ENCODE results near the gene TMEM178B. TPM values are rescaled to one million over a fixed set of nuclear protein-coding genes. Genes with fewer than 3 reads are reported as not detected.

TMEM178B gene
- total RNA-seq, 1 donor from 2014 or later: 49.8 TPM

DNA sequence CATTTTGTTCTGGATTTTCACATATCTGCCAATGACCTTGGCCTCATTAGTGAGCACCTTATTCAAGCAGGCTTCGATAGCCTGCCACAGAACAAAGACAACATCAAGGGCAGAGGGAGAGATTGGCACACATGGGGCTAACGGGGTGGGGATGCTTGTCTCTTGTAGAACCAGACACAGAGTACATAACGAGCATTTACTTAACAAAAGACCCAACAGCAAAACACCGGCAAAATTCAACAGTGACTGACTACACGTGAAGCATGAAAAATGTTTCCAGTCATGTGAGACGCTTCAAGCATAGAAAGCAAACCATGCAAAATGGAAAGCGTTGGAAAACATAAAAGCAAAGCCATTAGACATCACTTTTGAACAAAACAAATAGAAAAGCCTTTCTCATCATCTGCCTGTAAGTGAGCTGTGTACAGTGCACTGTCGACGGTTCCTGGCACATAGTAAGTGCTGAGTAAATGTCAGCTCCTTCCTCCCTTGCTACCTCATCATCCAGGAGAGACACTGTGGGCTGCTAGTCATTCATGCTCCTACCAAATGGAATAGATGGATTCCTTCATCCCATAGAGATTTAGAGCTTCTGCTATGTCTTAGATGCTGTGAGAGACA, 342.9 kb downstream of the TMEM178B start:
- Mint-ChIP-seq H3K36me3 (ENCODE audit: unreplicated experiment) (no peaks in the 10 kb centered on the region), H3K27ac (ENCODE audit: unreplicated experiment) (no peak overlapping the region), H3K4me3 (ENCODE audit: unreplicated experiment) (no peak overlapping the region), H3K4me1 (ENCODE audit: low read depth, unreplicated experiment) (no peaks in the 10 kb centered on the region), H3K27me3 (ENCODE audit: unreplicated experiment) (peaks cover 2% of the 10 kb centered on the region), H3K9me3 (ENCODE audit: unreplicated experiment) (no peaks in the 10 kb centered on the region)
- TF ChIP-seq, protein P1, sequence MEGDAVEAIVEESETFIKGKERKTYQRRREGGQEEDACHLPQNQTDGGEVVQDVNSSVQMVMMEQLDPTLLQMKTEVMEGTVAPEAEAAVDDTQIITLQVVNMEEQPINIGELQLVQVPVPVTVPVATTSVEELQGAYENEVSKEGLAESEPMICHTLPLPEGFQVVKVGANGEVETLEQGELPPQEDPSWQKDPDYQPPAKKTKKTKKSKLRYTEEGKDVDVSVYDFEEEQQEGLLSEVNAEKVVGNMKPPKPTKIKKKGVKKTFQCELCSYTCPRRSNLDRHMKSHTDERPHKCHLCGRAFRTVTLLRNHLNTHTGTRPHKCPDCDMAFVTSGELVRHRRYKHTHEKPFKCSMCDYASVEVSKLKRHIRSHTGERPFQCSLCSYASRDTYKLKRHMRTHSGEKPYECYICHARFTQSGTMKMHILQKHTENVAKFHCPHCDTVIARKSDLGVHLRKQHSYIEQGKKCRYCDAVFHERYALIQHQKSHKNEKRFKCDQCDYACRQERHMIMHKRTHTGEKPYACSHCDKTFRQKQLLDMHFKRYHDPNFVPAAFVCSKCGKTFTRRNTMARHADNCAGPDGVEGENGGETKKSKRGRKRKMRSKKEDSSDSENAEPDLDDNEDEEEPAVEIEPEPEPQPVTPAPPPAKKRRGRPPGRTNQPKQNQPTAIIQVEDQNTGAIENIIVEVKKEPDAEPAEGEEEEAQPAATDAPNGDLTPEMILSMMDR (IDR thresholded peaks at IDR 0.05; ENCODE audit: partially characterized antibody, unreplicated experiment): no peak
- DNase-seq: no peak

DNA sequence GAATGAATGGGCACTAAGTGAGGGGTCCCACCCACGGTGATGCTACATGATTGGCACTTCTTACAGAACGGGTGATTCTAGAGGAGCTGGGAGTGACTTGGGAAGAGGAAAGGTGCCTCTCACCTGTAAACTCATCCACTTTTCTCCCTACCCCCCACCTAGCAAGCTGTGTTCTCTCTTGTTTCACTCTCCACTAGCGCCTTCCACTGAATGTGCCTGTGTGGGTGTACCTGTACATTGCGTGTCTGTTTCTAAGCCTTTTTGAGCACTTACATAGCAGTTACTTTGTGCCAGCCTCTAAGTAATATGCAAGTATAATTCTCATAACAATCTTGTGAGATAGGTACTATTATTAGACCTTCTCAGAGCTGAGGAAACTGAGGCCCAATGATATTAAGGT, 343.6 kb downstream of the TMEM178B start:
- TF ChIP-seq, protein P1 (IDR thresholded peaks at IDR 0.05; ENCODE audit: partially characterized antibody, unreplicated experiment): no peak
- peaks cover 2% of the 10 kb centered on the region for H3K27me3 Mint-ChIP-seq (ENCODE audit: unreplicated experiment)
- H3K36me3 Mint-ChIP-seq (ENCODE audit: unreplicated experiment): no peaks in the 10 kb centered on the region
- no peak for DNase-seq
- no peaks in the 10 kb centered on the region for H3K4me1 Mint-ChIP-seq (ENCODE audit: low read depth, unreplicated experiment)
- no peak overlapping the region for H3K27ac Mint-ChIP-seq (ENCODE audit: unreplicated experiment)
- H3K4me3 Mint-ChIP-seq (ENCODE audit: unreplicated experiment): no peak overlapping the region
- H3K9me3 Mint-ChIP-seq (ENCODE audit: unreplicated experiment): no peaks in the 10 kb centered on the region

DNA sequence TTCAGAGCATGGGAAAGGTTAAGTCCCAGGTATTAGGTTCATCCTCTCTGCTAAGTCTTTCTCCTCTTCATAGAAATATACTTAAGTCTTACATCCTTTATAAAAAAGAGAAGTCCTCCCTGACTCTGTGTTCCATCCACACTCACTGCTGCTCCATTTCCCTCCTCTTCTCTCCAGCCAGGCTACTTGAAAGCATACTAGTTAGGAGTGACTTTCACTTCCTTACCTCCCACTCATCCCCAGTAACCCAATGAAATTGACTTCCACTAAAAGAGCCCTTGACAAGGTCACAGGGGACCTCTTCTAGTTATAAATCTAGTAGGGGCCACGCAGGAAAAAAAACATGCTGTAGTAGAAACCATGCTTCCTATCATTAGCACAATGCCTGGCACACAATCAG, 344.2 kb downstream of the TMEM178B start:
- Mint-ChIP-seq H3K4me3 (ENCODE audit: unreplicated experiment) (no peak overlapping the region), H3K36me3 (ENCODE audit: unreplicated experiment) (no peaks in the 10 kb centered on the region), H3K9me3 (ENCODE audit: unreplicated experiment) (no peaks in the 10 kb centered on the region), H3K27ac (ENCODE audit: unreplicated experiment) (no peak overlapping the region), H3K27me3 (ENCODE audit: unreplicated experiment) (peaks cover 2% of the 10 kb centered on the region), H3K4me1 (ENCODE audit: low read depth, unreplicated experiment) (no peaks in the 10 kb centered on the region)
- DNase-seq: no peak
- TF ChIP-seq, protein P1 (IDR thresholded peaks at IDR 0.05; ENCODE audit: partially characterized antibody, unreplicated experiment): no peak

DNA sequence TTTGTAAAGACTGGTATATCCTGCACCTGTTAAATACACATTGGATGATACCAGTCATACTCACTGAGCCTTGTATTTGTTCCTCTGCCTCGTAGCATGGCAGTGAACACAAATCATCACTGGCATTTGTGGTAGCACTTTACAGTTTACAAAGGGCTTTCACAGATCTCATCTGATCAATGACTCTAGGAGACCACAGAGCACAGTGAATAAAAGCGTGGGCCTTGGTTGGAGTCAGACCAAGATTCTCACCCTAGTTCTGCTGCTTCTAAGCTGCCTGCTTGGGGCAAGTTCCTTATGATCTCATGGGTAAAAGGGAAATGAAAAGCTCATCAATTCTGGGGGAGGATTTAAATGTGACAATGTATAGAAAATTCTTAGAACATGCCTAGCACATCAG, 347.4 kb downstream of the TMEM178B start:
- Mint-ChIP-seq H3K4me3 (ENCODE audit: unreplicated experiment) (no peak overlapping the region), H3K9me3 (ENCODE audit: unreplicated experiment) (peaks cover under 1% of the 10 kb centered on the region), H3K36me3 (ENCODE audit: unreplicated experiment) (peaks cover 5% of the 10 kb centered on the region), H3K4me1 (ENCODE audit: low read depth, unreplicated experiment) (no peaks in the 10 kb centered on the region), H3K27me3 (ENCODE audit: unreplicated experiment) (peaks cover 2% of the 10 kb centered on the region), H3K27ac (ENCODE audit: unreplicated experiment) (no peak overlapping the region)
- TF ChIP-seq, protein P1 (IDR thresholded peaks at IDR 0.05; ENCODE audit: partially characterized antibody, unreplicated experiment): no peak
- DNase-seq: no peak

DNA sequence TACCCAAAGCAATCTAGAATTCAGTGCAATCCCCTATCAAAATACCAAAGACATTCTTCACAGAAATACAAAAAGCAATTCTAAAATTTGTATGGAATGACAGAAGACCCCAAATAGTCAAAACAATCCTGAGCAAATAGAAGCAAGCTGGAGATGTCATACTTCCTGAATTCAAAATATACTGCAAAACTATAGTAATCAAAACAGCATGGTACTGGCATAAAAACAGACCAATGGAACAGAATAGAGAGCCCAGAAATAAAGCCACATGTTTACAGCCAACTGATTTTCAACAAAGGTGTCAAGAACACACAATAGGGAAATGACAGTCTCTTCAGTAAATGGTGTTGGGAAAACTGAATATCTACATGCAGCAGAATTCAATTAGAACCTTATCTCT, 353.3 kb downstream of the TMEM178B start:
- peaks cover 10% of the 10 kb centered on the region for H3K4me1 Mint-ChIP-seq (ENCODE audit: low read depth, unreplicated experiment)

More for the DNA sequence above, 353.3 kb downstream of the TMEM178B start:
- Mint-ChIP-seq H3K27me3 (ENCODE audit: unreplicated experiment) (peaks cover 2% of the 10 kb centered on the region), H3K9me3 (ENCODE audit: unreplicated experiment) (peaks cover 2% of the 10 kb centered on the region), H3K27ac (ENCODE audit: unreplicated experiment) (no peak overlapping the region), H3K36me3 (ENCODE audit: unreplicated experiment) (peaks cover 15% of the 10 kb centered on the region), H3K4me3 (ENCODE audit: unreplicated experiment) (no peak overlapping the region)
- TF ChIP-seq, protein P1 (IDR thresholded peaks at IDR 0.05; ENCODE audit: partially characterized antibody, unreplicated experiment): no peak
- DNase-seq: no peak

All from glutamatergic neuron (in vitro differentiated cells).